HepG2 (cell line): Measurements from ENCODE around the gene STEAP1B. TPM values are rescaled to one million over a fixed set of nuclear protein-coding genes. Genes with fewer than 3 reads are reported as not detected.

Source experiments
- ATAC-seq: fragments of 200-7000 bp; cut with Tn5 transposase; 3 replicates; pipeline ENCODE4 v1.9.1; 2020; ENCODE audit warnings: mild to moderate bottlenecking, moderate library complexity
- BruUV-seq: library from RNA; stranded (reverse); fragments of 400-500 nt; replicated peaks from 2 replicates; lab custom pipeline; 2021; lab: Mats Ljungman, UMichigan
- CTCF ChIA-PET: fragments of 300-600 bp; formaldehyde crosslinking; extraction: SDS; loops from one replicate; lab custom pipeline; 2021; ENCODE audit warnings: low total read pairs, inconsistent platforms, low intra/inter-chr PET ratio; lab: Yijun Ruan, JAX
- POLR2A ChIA-PET: fragments of 350-600 bp; sonication (Branson Sonifier 250); formaldehyde crosslinking; loops from one replicate; lab custom pipeline; 2020; ENCODE audit warnings: antibody characterized with exemption, inconsistent platforms; lab: Yijun Ruan, JAX
- DNase-seq: peaks from one replicate; pipeline ENCODE4 v3.0.0-alpha.2; 2015; ENCODE audit warnings: low spot score
- FAIRE-seq: peaks from 3 replicates; lab custom pipeline; 2011; peaks lifted over from hg19 to GRCh38; lab: Jason Lieb, UNC
- H2AFZ ChIP-seq: one replicate; pipeline ENCODE4 v1.6.1; 2011; ENCODE audit warnings: low read length, inconsistent platforms
- H3K27ac ChIP-seq: fragments of 300-600 bp; 3 replicates; pipeline ENCODE4 v1.8.0; 2011; ENCODE audit warnings: mixed run types, mild to moderate bottlenecking, mixed read lengths, low read length, inconsistent platforms; ENCODE audit not compliant: insufficient read depth; ENCODE audit errors: extremely low read length
- H3K27me3 ChIP-seq, 2 experiments: fragments of 200-600 bp in 1 of 2; 2 replicates in 1 of 2; 3 replicates in 1 of 2; pipeline versions ENCODE4 v1.6.0 to v1.8.0; 2011; ENCODE audit warnings: low read length in 2 of 2, mild to moderate bottlenecking in 2 of 2, moderate library complexity in 2 of 2, inconsistent platforms in 1 of 2; ENCODE audit not compliant: insufficient read depth in 2 of 2, control insufficient read depth in 1 of 2
- H3K36me3 ChIP-seq, 2 experiments: fragments of 200-600 bp in 1 of 2; replicated peaks in 1 of 2; 2 replicates in 1 of 2; 3 replicates in 1 of 2; pipeline versions ENCODE4 v1.5.1 to v1.8.0; 2011; ENCODE audit warnings: low read length in 2 of 2, inconsistent platforms in 1 of 2; ENCODE audit not compliant: insufficient read depth in 2 of 2, control insufficient read depth in 1 of 2
- H3K4me1 ChIP-seq: 2 replicates; pipeline ENCODE4 v1.5.1; 2012; ENCODE audit warnings: low read length, inconsistent platforms; ENCODE audit not compliant: insufficient read depth
- H3K4me2 ChIP-seq: 2 replicates; pipeline ENCODE4 v1.6.0; 2011; ENCODE audit warnings: low read depth, low read length, inconsistent platforms
- H3K4me3 ChIP-seq, 3 experiments: fragments of 200-600 bp in 1 of 3; sonication (generic), shearing (Covaris generic) in 1 of 3; replicated peaks in 1 of 3; 2 replicates each; pipeline ENCODE4 v1.5.1; 2011 to 2016; ENCODE audit warnings: low read length in 3 of 3, inconsistent platforms in 2 of 3, low read depth in 2 of 3, mild to moderate bottlenecking in 2 of 3, control low read depth in 1 of 3, mixed read lengths in 1 of 3; ENCODE audit not compliant: insufficient read depth in 1 of 3
- H3K79me2 ChIP-seq: one replicate; pipeline ENCODE4 v1.6.1; 2011; ENCODE audit warnings: low read length, inconsistent platforms; ENCODE audit not compliant: insufficient read depth
- H3K9ac ChIP-seq: 2 replicates; pipeline ENCODE4 v1.6.0; 2011; ENCODE audit warnings: mild to moderate bottlenecking, low read depth, low read length, inconsistent platforms; ENCODE audit not compliant: insufficient read depth
- H3K9me3 ChIP-seq: 2 replicates; pipeline ENCODE4 v1.5.1; 2012; ENCODE audit warnings: mild to moderate bottlenecking, low read length
- H4K20me1 ChIP-seq: 2 replicates; pipeline ENCODE4 v1.6.0; 2011; ENCODE audit warnings: inconsistent platforms, mild to moderate bottlenecking, low read length, moderate library complexity; ENCODE audit not compliant: insufficient read depth
- CHD2 ChIP-seq: IDR thresholded peaks from 2 replicates; pipeline ENCODE4 v1.6.1; 2011; ENCODE audit warnings: low read depth, low read length, improper control_type of control experiment
- GZF1 ChIP-seq: sonication (generic); formaldehyde crosslinking; IDR thresholded peaks from 2 replicates; pipeline ENCODE4 v1.5.1; 2020; ENCODE audit warnings: mild to moderate bottlenecking, missing genetic modification reagents
- NR2F1 ChIP-seq, 2 experiments: fragments of 450-650 bp in 1 of 2; formaldehyde crosslinking in 1 of 2; IDR thresholded peaks; 2 replicates each; pipeline versions ENCODE4 v1.5.0 to v1.6.1; 2016 to 2020; ENCODE audit warnings: mild to moderate bottlenecking in 1 of 2, missing compliant biosample characterization in 1 of 2, missing genetic modification reagents in 1 of 2, moderate library complexity in 1 of 2
- NR2F6 ChIP-seq, 2 experiments: IDR thresholded peaks; 2 replicates each; pipeline ENCODE4 v1.6.1; 2016; ENCODE audit warnings: antibody characterized with exemption in 1 of 2, mild to moderate bottlenecking in 1 of 2
- SNAPC4 ChIP-seq: sonication (generic); formaldehyde crosslinking; IDR thresholded peaks from 2 replicates; pipeline ENCODE4 v1.4.0; 2020; ENCODE audit warnings: mild to moderate bottlenecking, missing genetic modification reagents
- SSRP1 ChIP-seq: IDR thresholded peaks from 2 replicates; pipeline ENCODE4 v1.6.1; 2016; ENCODE audit warnings: control low read depth
- TBX2 ChIP-seq: sonication (generic); formaldehyde crosslinking; IDR thresholded peaks from 2 replicates; pipeline ENCODE4 v1.5.0; 2020; ENCODE audit warnings: missing genetic modification reagents, mild to moderate bottlenecking, borderline replicate concordance
- TBX3 ChIP-seq: fragments of 450-650 bp; IDR thresholded peaks from 2 replicates; pipeline ENCODE4 v1.6.1; 2017; ENCODE audit warnings: antibody characterized with exemption, mild to moderate bottlenecking, inconsistent platforms, borderline replicate concordance
- TRIM22 ChIP-seq: fragments of 450-650 bp; IDR thresholded peaks from 2 replicates; pipeline ENCODE4 v1.6.1; 2017
- XRCC5 ChIP-seq: fragments of 200-400 bp; formaldehyde crosslinking; optimal IDR thresholded peaks from 2 replicates; pipeline ENCODE3; 2017; ENCODE audit warnings: mild to moderate bottlenecking, low read length
- ZFP90 ChIP-seq: sonication (generic); formaldehyde crosslinking; IDR thresholded peaks from 2 replicates; pipeline ENCODE4 v1.8.0; 2022; ENCODE audit warnings: missing genetic modification reagents, mild to moderate bottlenecking, inconsistent platforms, borderline replicate concordance
- ZNF24 ChIP-seq: fragments of 450-650 bp; IDR thresholded peaks from 2 replicates; pipeline ENCODE4 v1.6.1; 2017; ENCODE audit warnings: antibody characterized with exemption, mild to moderate bottlenecking
- ZNF276 ChIP-seq: sonication (generic); formaldehyde crosslinking; IDR thresholded peaks from 2 replicates; pipeline ENCODE4 v1.4.0; 2020; ENCODE audit warnings: mild to moderate bottlenecking, low read depth, missing genetic modification reagents
- WGBS: methylation state at CpG from one replicate; pipeline ENCODE4 v1.1.6; 2017; ENCODE audit warnings: low lambda C conversion rate; 5-methylcytosine and 5-hydroxymethylcytosine counted together
- in situ Hi-C: cut with HindIII; loops from 2 replicates; pipeline ENCODE4 v1.10.0; 2017; ENCODE audit warnings: low pct_unique_long_range_greater_than_20kb; ENCODE audit not compliant: extremely low pct_ligation_motif_present
- intact Hi-C: fragments of 100-400 bp; cut with micrococcal nuclease; formaldehyde crosslinking; loops from one replicate; pipeline ENCODE4 v1.10.0; 2022; ENCODE audit not compliant: unreplicated experiment
- polyA plus RNA-seq, 8 experiments: library from polyadenylated mRNA; depleted of rRNA in 3 of 8; stranded (reverse) in 7 of 8; unstranded in 1 of 8; fragments of >200 nt; fragmentation: Illumina TruSeq in 4 of 8; extraction: Trizol in 4 of 8; gene quantifications; 2 replicates each; pipeline versions ENCODE4 v1.2.1 to v1.2.3, GENCODE V29; 2011 to 2016; ENCODE audit warnings: low read depth in 4 of 8, missing spikeins in 1 of 8, mixed read lengths in 1 of 8; ENCODE audit not compliant: insufficient read depth in 1 of 8
- total RNA-seq, 5 experiments: library from RNA; depleted of rRNA; stranded (reverse); fragments of >200 nt; fragmentation: Illumina TruSeq; extraction: Trizol; gene quantifications; 2 replicates each; pipeline ENCODE4 v1.2.3, GENCODE V29; 2016; ENCODE audit warnings: low read depth in 1 of 5
- TF ChIP-seq, protein P1 (sequence below): sonication (generic); formaldehyde crosslinking; IDR thresholded peaks from 2 replicates; pipeline ENCODE4 v1.9.0; 2021; ENCODE audit warnings: missing genetic modification reagents, mild to moderate bottlenecking, borderline replicate concordance

The STEAP1B gene
- total and polyA plus RNA-seq, 2 of the 13 experiments (the other 11 are each of a cell fraction or from before 2014, with no cell fraction given): not detected

GRCh38 chr7:22427104-22427503 is 72.9 kb downstream of the STEAP1B start:
- FAIRE-seq (no peak), DNase-seq (no peak), ATAC-seq (no peak)
- H4K20me1 ChIP-seq: no peaks in the 10 kb centered on the region
- intact Hi-C loops (no loop called here), in situ Hi-C loops (no loop called here)
- no peaks in the 10 kb centered on the region for H3K27me3 ChIP-seq
- ChIA-PET POLR2A (interaction anchor here (1.2 kb wide), 1 partner anchor 49 kb away, joined by 3 read pairs; no protein-coding TSS in a partner anchor), CTCF (no interaction called here)
- H3K4me3 ChIP-seq: no peak overlapping the region
- H3K27ac ChIP-seq: no peak overlapping the region
- H3K79me2 ChIP-seq: no peaks in the 10 kb centered on the region
- H3K4me1 ChIP-seq: peaks cover 43% of the 10 kb centered on the region
- H3K36me3 ChIP-seq: no peaks in the 10 kb centered on the region
- WGBS: 62% methylated on average over 3 of the region's 3 CpGs
- H3K9ac ChIP-seq: no peak overlapping the region
- no peak overlapping the region for H3K4me2 ChIP-seq
- H2AFZ ChIP-seq: peak overlapping the region; percentile 7
- BruUV-seq: no TSS peak
- H3K9me3 ChIP-seq: no peaks in the 10 kb centered on the region
- TF ChIP-seq ZNF24: no peak
- no peak for TF ChIP-seq SNAPC4
- no peak for TF ChIP-seq GZF1 (CRISPR knock-in tag)
- TF ChIP-seq TRIM22: no peak
- no peak for TF ChIP-seq TBX2 (CRISPR knock-in tag)
- no peak for TF ChIP-seq SSRP1 (CRISPR knock-in tag)
- no peak for TF ChIP-seq TBX3
- TF ChIP-seq NR2F6 (IDR thresholded peaks at IDR 0.05): no peak
- no peak for TF ChIP-seq NR2F6 (CRISPR knock-in tag; IDR thresholded peaks at IDR 0.05)
- no peak for TF ChIP-seq ZNF276 (CRISPR knock-in tag)
- TF ChIP-seq NR2F1 (CRISPR knock-in tag; IDR thresholded peaks at IDR 0.05): no peak
- TF ChIP-seq, protein P1, sequence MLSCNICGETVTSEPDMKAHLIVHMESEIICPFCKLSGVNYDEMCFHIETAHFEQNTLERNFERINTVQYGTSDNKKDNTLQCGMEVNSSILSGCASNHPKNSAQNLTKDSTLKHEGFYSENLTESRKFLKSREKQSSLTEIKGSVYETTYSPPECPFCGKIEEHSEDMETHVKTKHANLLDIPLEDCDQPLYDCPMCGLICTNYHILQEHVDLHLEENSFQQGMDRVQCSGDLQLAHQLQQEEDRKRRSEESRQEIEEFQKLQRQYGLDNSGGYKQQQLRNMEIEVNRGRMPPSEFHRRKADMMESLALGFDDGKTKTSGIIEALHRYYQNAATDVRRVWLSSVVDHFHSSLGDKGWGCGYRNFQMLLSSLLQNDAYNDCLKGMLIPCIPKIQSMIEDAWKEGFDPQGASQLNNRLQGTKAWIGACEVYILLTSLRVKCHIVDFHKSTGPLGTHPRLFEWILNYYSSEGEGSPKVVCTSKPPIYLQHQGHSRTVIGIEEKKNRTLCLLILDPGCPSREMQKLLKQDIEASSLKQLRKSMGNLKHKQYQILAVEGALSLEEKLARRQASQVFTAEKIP (CRISPR knock-in tag): no peak
- TF ChIP-seq ZFP90 (CRISPR knock-in tag): no peak
- no peak for TF ChIP-seq XRCC5
- TF ChIP-seq CHD2: no peak
